NCI-H128 (cell line): Measurements from ENCODE around the gene MORN2.

Experiments used
- DNase-seq: peaks from one replicate; lab custom pipeline; 2025; ENCODE audit not compliant: unreplicated experiment; lab: John Stamatoyannopoulos, UW

Gene MORN2

GRCh38 chr2:38889045-38889444 is 13.3 kb downstream of the MORN2 start:
- no peak for DNase-seq

- no peak for DNase-seq
Observed at GRCh38 chr2:38889575-38889974, 13.8 kb downstream of the MORN2 start, which contains the start of gene ARHGEF33. TSS of gene ARHGEF33 (plus strand) at chr2:38889875. CDS start at chr2:38919448, 29,573 bp downstream.

GRCh38 chr2:38892819-38893218 is 17.0 kb downstream of the MORN2 start:
- no peak for DNase-seq

GRCh38 chr2:38898256-38898655 is 22.5 kb downstream of the MORN2 start:
- DNase-seq: no peak

- DNase-seq: no peak
Observed at GRCh38 chr2:38900726-38901125, 24.9 kb downstream of the MORN2 start.

GRCh38 chr2:38905251-38905650 is 29.5 kb downstream of the MORN2 start:
- no peak for DNase-seq

- no peak for DNase-seq
Observed at GRCh38 chr2:38907242-38907641, 31.5 kb downstream of the MORN2 start.

- no peak for DNase-seq
Observed at GRCh38 chr2:38907743-38908562, 32.2 kb downstream of the MORN2 start.

- DNase-seq: no peak
Observed at GRCh38 chr2:38909872-38910271, 34.1 kb downstream of the MORN2 start.

GRCh38 chr2:38911191-38911590 is 35.4 kb downstream of the MORN2 start:
- no peak for DNase-seq

- DNase-seq: no peak
Observed at GRCh38 chr2:38912619-38913018, 36.8 kb downstream of the MORN2 start.

GRCh38 chr2:38922389-38922788 is 46.6 kb downstream of the MORN2 start:
- DNase-seq: no peak

- no peak for DNase-seq
Observed at GRCh38 chr2:38922902-38923301, 47.1 kb downstream of the MORN2 start.

GRCh38 chr2:38925982-38926381 is 50.2 kb downstream of the MORN2 start:
- no peak for DNase-seq

- DNase-seq: no peak
Observed at GRCh38 chr2:38930600-38930999, 54.8 kb downstream of the MORN2 start.
